Mesothelial cell of epicardium (in vitro differentiated cells): ENCODE measurements around the gene OBSL1. TPM values are rescaled to one million over a fixed set of nuclear protein-coding genes. Genes with fewer than 3 reads are reported as not detected.
A peak's percentile ranks its signal among the peaks of the same experiment; 100 is the strongest.

ENCODE experiments used
- DNase-seq, 2 experiments: peaks; one replicate each; pipeline ENCODE4 v3.0.0; 2021; ENCODE audit warnings: low spot score in 2 of 2; ENCODE audit not compliant: unreplicated experiment in 2 of 2
- H3K27ac Mint-ChIP-seq: 2 replicates; pipeline ENCODE4 v1.8.0; 2021; ENCODE audit warnings: mixed read lengths
- H3K27me3 Mint-ChIP-seq: 2 replicates; pipeline ENCODE4 v1.8.0; 2021; ENCODE audit warnings: low read depth, mixed read lengths
- H3K36me3 Mint-ChIP-seq: 2 replicates; pipeline ENCODE4 v1.8.0; 2021; ENCODE audit warnings: mixed read lengths
- H3K4me1 Mint-ChIP-seq: 2 replicates; pipeline ENCODE4 v1.8.0; 2021; ENCODE audit warnings: mixed read lengths
- H3K4me3 Mint-ChIP-seq: 2 replicates; pipeline ENCODE4 v1.8.0; 2021; ENCODE audit warnings: mild to moderate bottlenecking, moderate library complexity, mixed read lengths
- H3K9me3 Mint-ChIP-seq: 2 replicates; pipeline ENCODE4 v1.8.0; 2021; ENCODE audit warnings: mixed read lengths
- CTCF ChIP-seq: fragments of 200-600 bp; sonication (generic); IDR thresholded peaks from one replicate; pipeline ENCODE4 v1.5.0; 2021; ENCODE audit warnings: antibody characterized with exemption; ENCODE audit not compliant: unreplicated experiment
- total RNA-seq: library from RNA; stranded (reverse); gene quantifications from 3 replicates; pipeline ENCODE4 v1.2.1, GENCODE V29; 2021

Gene OBSL1
- total RNA-seq, 1 donor from 2014 or later: 319 TPM

GRCh38 chr2:219559156-219559915, 12.0 kb downstream of the OBSL1 start:
- Mint-ChIP-seq H3K27me3 (no peaks in the 10 kb centered on the region), H3K27ac (peak overlapping the region; percentile 39), H3K36me3 (peaks cover 34% of the 10 kb centered on the region), H3K4me3 (no peak overlapping the region), H3K4me1 (peaks cover 22% of the 10 kb centered on the region), H3K9me3 (no peaks in the 10 kb centered on the region)
- TF ChIP-seq CTCF: no peak
- DNase-seq: no peak

- Mint-ChIP-seq H3K9me3 (no peaks in the 10 kb centered on the region), H3K36me3 (peaks cover 34% of the 10 kb centered on the region), H3K27me3 (no peaks in the 10 kb centered on the region), H3K4me3 (no peak overlapping the region), H3K4me1 (peaks cover 22% of the 10 kb centered on the region), H3K27ac (no peak overlapping the region)
- DNase-seq: no peak
- no peak for TF ChIP-seq CTCF
Measured at GRCh38 chr2:219557791-219558785, 13.3 kb downstream of the OBSL1 start.

- Mint-ChIP-seq H3K4me3 (no peak overlapping the region), H3K4me1 (peaks cover 22% of the 10 kb centered on the region), H3K36me3 (peaks cover 30% of the 10 kb centered on the region), H3K27ac (no peak overlapping the region), H3K27me3 (no peaks in the 10 kb centered on the region), H3K9me3 (no peaks in the 10 kb centered on the region)
- TF ChIP-seq CTCF: no peak
- DNase-seq: no peak
Measured at GRCh38 chr2:219557320-219557719, 14.0 kb downstream of the OBSL1 start.

GRCh38 chr2:219556413-219556812, 14.9 kb downstream of the OBSL1 start:
- H3K9me3 Mint-ChIP-seq: no peaks in the 10 kb centered on the region
- no peak overlapping the region for H3K27ac Mint-ChIP-seq
- no peak overlapping the region for H3K4me3 Mint-ChIP-seq
- no peak for TF ChIP-seq CTCF
- peaks cover 7% of the 10 kb centered on the region for H3K27me3 Mint-ChIP-seq
- no peak for DNase-seq
- peaks cover 21% of the 10 kb centered on the region for H3K4me1 Mint-ChIP-seq
- H3K36me3 Mint-ChIP-seq: peaks cover 30% of the 10 kb centered on the region

- Mint-ChIP-seq H3K27ac (no peak overlapping the region), H3K4me1 (peaks cover 20% of the 10 kb centered on the region), H3K4me3 (no peak overlapping the region), H3K9me3 (no peaks in the 10 kb centered on the region), H3K27me3 (peaks cover 10% of the 10 kb centered on the region), H3K36me3 (peaks cover 30% of the 10 kb centered on the region)
- no peak for TF ChIP-seq CTCF
- no peak for DNase-seq
Measured at GRCh38 chr2:219555956-219556355, 15.4 kb downstream of the OBSL1 start.
